ENCODE measurements around the gene FKBP5. TPM values are rescaled to one million over a fixed set of nuclear protein-coding genes. Genes with fewer than 3 reads are reported as not detected.

Gene FKBP5
- total and polyA plus RNA-seq, 2 donors (not counting 1 experiment from before 2014, with no cell fraction given), result 2.8 to 7.4 TPM

DNA sequence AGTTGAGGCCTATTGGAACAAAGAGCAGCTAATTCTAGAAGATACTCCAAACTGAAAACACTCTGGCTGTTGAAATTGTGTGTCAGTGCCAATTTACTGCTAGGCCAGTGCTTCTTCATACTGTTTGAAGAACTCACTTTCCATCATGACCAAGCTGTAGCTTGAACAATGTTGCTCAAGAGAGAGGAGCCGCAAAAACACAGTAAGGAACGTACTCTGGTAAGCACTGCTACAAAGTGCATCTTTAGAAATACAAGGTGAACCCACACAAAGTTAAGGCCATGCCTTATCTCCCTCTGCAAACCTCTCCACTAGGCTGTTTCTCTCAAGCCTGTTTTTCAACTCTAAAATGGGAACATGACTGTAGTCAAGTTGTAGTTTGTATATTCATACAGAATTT, 101.5 kb downstream of the FKBP5 start:
- peaks cover 0 to 2% of the 10 kb centered on the region in 2 experiments for H3K36me3 ChIP-seq (replicated peaks in 1 of 2; ENCODE audit: control extremely low read depth in 1 of 2, control insufficient read depth in 1 of 2, extremely low read depth in 1 of 2, insufficient read depth in 2 of 2, low read length in 1 of 2)
- Mint-ChIP-seq H3K9me3 (ENCODE audit: insufficient read depth) (no peaks in the 10 kb centered on the region), H3K27ac (no peak overlapping the region), H3K4me3 (no peak overlapping the region), H3K27me3 (no peaks in the 10 kb centered on the region), H3K4me1 (peaks cover 5% of the 10 kb centered on the region)
- no peak for TF ChIP-seq EZH2 (IDR thresholded peaks at IDR 0.05; ENCODE audit: borderline replicate concordance, insufficient read depth, low read depth, low read length, poor library complexity, severe bottlenecking)
- H3K9ac ChIP-seq (ENCODE audit: low read length), result no peak overlapping the region
- CTCF ChIA-PET, result interaction anchor here (0.6 to 2.9 kb wide), 6 partner anchors 37 to 934 kb away, joined by 3 to 59 read pairs (median 4); partner anchors contain the start of gene ARMC12
- H3K4me2 ChIP-seq (replicated peaks; ENCODE audit: low read depth, low read length, poor library complexity, severe bottlenecking), result no peak overlapping the region
- POLR2A ChIA-PET, result no interaction called here
- 100% methylated on average over 2 of the region's 2 CpGs for WGBS (ENCODE audit: insufficient coverage)
- ATAC-seq (ENCODE audit: low read depth) (no peak), DNase-seq (no peak)
- intact Hi-C loops (cut with micrococcal nuclease), result loop anchor here (10.0 kb wide), 1 partner anchor 508 kb away; no protein-coding TSS in a partner anchor
- no peak overlapping the region for H3K4me3 ChIP-seq (ENCODE audit: control extremely low read depth in 1 of 5, extremely low read depth in 1 of 5, insufficient read depth in 1 of 5, low read depth in 2 of 5, low read length in 4 of 5)
- no peaks in the 10 kb centered on the region for H4K20me1 ChIP-seq (ENCODE audit: control insufficient read depth, insufficient read depth, low read length, poor library complexity, severe bottlenecking)
- no peaks in the 10 kb centered on the region for H3K27me3 ChIP-seq (replicated peaks in 1 of 4; ENCODE audit: control extremely low read depth in 1 of 4, control insufficient read depth in 3 of 4, insufficient read depth in 4 of 4, low read length in 3 of 4)
- no peak overlapping the region for H2AFZ ChIP-seq (ENCODE audit: insufficient read depth, low read depth, low read length, poor library complexity, severe bottlenecking)
- no peaks in the 10 kb centered on the region for H3K9me3 ChIP-seq (ENCODE audit: control extremely low read depth in 1 of 3, control insufficient read depth in 2 of 3, insufficient read depth in 1 of 3, low read length in 2 of 3)
- peak overlapping the region in 1 of 2 donors; percentile 34 for H3K27ac ChIP-seq (ENCODE audit: low read length in 2 of 2)
- H3K79me2 ChIP-seq (ENCODE audit: control insufficient read depth, insufficient read depth, low read length), result no peaks in the 10 kb centered on the region
- no peaks in the 10 kb centered on the region for H3K4me1 ChIP-seq (ENCODE audit: control insufficient read depth in 2 of 2, insufficient read depth in 2 of 2, low read length in 2 of 2)

DNA sequence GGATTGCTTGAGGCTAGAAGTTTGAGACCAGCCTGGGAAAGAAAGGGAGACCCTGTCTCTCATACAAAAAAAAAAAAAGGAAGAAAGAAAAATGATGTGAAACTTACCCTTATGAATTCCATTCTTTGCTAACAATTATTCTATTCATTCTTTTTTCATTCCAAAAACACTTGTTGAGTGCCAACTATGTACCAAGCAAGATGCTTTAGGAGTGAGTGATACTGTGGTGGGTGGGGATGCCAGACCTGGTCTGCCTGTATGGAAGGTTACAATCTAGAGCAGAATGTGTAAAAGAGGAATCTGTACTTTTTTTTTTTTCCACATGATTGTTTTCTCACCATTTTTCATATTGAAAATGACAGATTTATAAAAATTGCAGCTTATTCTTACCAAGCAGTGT, 102.2 kb downstream of the FKBP5 start:
- intact Hi-C loops (cut with micrococcal nuclease), result loop anchor here (10.0 kb wide), 1 partner anchor 508 kb away; no protein-coding TSS in a partner anchor
- POLR2A ChIA-PET, result no interaction called here

More for the DNA sequence above, 102.2 kb downstream of the FKBP5 start:
- Histone ChIP-seq H2AFZ (ENCODE audit: insufficient read depth, low read depth, low read length, poor library complexity, severe bottlenecking) (no peak overlapping the region), H4K20me1 (ENCODE audit: control insufficient read depth, insufficient read depth, low read length, poor library complexity, severe bottlenecking) (no peaks in the 10 kb centered on the region), H3K4me2 (replicated peaks; ENCODE audit: low read depth, low read length, poor library complexity, severe bottlenecking) (no peak overlapping the region), H3K79me2 (ENCODE audit: control insufficient read depth, insufficient read depth, low read length) (no peaks in the 10 kb centered on the region), H3K4me3 (ENCODE audit: control extremely low read depth in 1 of 5, extremely low read depth in 1 of 5, insufficient read depth in 1 of 5, low read depth in 2 of 5, low read length in 4 of 5) (no peak overlapping the region), H3K27me3 (replicated peaks in 1 of 4; ENCODE audit: control extremely low read depth in 1 of 4, control insufficient read depth in 3 of 4, insufficient read depth in 4 of 4, low read length in 3 of 4) (no peaks in the 10 kb centered on the region), H3K27ac (ENCODE audit: low read length in 2 of 2) (no peak overlapping the region), H3K36me3 (replicated peaks in 1 of 2; ENCODE audit: control extremely low read depth in 1 of 2, control insufficient read depth in 1 of 2, extremely low read depth in 1 of 2, insufficient read depth in 2 of 2, low read length in 1 of 2) (peaks cover 0 to 2% of the 10 kb centered on the region in 2 experiments), H3K9ac (ENCODE audit: low read length) (no peak overlapping the region), H3K4me1 (ENCODE audit: control insufficient read depth in 2 of 2, insufficient read depth in 2 of 2, low read length in 2 of 2) (no peaks in the 10 kb centered on the region), H3K9me3 (ENCODE audit: control extremely low read depth in 1 of 3, control insufficient read depth in 2 of 3, insufficient read depth in 1 of 3, low read length in 2 of 3) (no peaks in the 10 kb centered on the region)
- no peak for TF ChIP-seq EZH2 (IDR thresholded peaks at IDR 0.05; ENCODE audit: borderline replicate concordance, insufficient read depth, low read depth, low read length, poor library complexity, severe bottlenecking)
- TF ChIP-seq, protein P1, sequence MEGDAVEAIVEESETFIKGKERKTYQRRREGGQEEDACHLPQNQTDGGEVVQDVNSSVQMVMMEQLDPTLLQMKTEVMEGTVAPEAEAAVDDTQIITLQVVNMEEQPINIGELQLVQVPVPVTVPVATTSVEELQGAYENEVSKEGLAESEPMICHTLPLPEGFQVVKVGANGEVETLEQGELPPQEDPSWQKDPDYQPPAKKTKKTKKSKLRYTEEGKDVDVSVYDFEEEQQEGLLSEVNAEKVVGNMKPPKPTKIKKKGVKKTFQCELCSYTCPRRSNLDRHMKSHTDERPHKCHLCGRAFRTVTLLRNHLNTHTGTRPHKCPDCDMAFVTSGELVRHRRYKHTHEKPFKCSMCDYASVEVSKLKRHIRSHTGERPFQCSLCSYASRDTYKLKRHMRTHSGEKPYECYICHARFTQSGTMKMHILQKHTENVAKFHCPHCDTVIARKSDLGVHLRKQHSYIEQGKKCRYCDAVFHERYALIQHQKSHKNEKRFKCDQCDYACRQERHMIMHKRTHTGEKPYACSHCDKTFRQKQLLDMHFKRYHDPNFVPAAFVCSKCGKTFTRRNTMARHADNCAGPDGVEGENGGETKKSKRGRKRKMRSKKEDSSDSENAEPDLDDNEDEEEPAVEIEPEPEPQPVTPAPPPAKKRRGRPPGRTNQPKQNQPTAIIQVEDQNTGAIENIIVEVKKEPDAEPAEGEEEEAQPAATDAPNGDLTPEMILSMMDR (IDR thresholded peaks at IDR 0.05), result no peak
- CTCF ChIA-PET, result interaction anchor here (0.6 to 2.9 kb wide), 4 partner anchors 101 to 935 kb away, joined by 3 to 59 read pairs (median 4); partner anchors contain the start of gene ARMC12
- Mint-ChIP-seq H3K4me3 (no peak overlapping the region), H3K9me3 (ENCODE audit: insufficient read depth) (no peaks in the 10 kb centered on the region), H3K27ac (no peak overlapping the region), H3K4me1 (peaks cover 5% of the 10 kb centered on the region), H3K27me3 (no peaks in the 10 kb centered on the region)
- DNase-seq (no peak), ATAC-seq (ENCODE audit: low read depth) (no peak)

Measured in B cell (primary cell).